DND-41 (cell line): ENCODE results near the gene NUDT6.

Experiments used
- ATAC-seq: fragments of 200-7000 bp; cut with Tn5 transposase; 3 replicates; pipeline ENCODE4 v1.9.1; 2021; ENCODE audit warnings: low read depth; ENCODE audit not compliant: insufficient read depth
- DNase-seq: peaks from one replicate; pipeline ENCODE4 v3.0.0-alpha.2; 2020
- H2AFZ ChIP-seq: 2 replicates; pipeline ENCODE4 v1.6.0; 2012; ENCODE audit warnings: low read depth, low read length
- H3K27ac ChIP-seq: 2 replicates; pipeline ENCODE4 v1.5.1; 2012; ENCODE audit warnings: low read length, inconsistent platforms
- H3K27me3 ChIP-seq: fragments of 200-600 bp; sonication (generic); 2 replicates; pipeline ENCODE4 v1.6.0; 2012; ENCODE audit warnings: low read length, mild to moderate bottlenecking, inconsistent platforms; ENCODE audit not compliant: insufficient read depth, poor library complexity
- H3K36me3 ChIP-seq: 2 replicates; pipeline ENCODE4 v1.5.1; 2012; ENCODE audit warnings: low read length, inconsistent platforms; ENCODE audit not compliant: insufficient read depth
- H3K4me1 ChIP-seq: 2 replicates; pipeline ENCODE4 v1.5.1; 2012; ENCODE audit warnings: mild to moderate bottlenecking, low read length; ENCODE audit not compliant: insufficient read depth
- H3K4me2 ChIP-seq: 2 replicates; pipeline ENCODE4 v1.6.0; 2012; ENCODE audit warnings: mild to moderate bottlenecking, moderate library complexity, low read length, inconsistent platforms; ENCODE audit not compliant: insufficient read depth
- H3K4me3 ChIP-seq, 2 experiments: fragments of 200-600 bp in 1 of 2; shearing (Covaris generic) in 1 of 2; 2 replicates each; pipeline ENCODE4 v1.5.1; 2012 to 2016; ENCODE audit warnings: inconsistent platforms in 2 of 2, low read length in 2 of 2, mild to moderate bottlenecking in 2 of 2, low read depth in 1 of 2, moderate library complexity in 1 of 2
- H3K79me2 ChIP-seq: 2 replicates; pipeline ENCODE4 v1.6.0; 2012; ENCODE audit warnings: low read length, inconsistent platforms; ENCODE audit not compliant: insufficient read depth
- H3K9ac ChIP-seq: 2 replicates; pipeline ENCODE4 v1.6.0; 2012; ENCODE audit warnings: low read depth, mild to moderate bottlenecking, inconsistent platforms, low read length, moderate library complexity
- H3K9me3 ChIP-seq: 2 replicates; pipeline ENCODE4 v1.5.1; 2012; ENCODE audit warnings: low read length, moderate library complexity, mild to moderate bottlenecking, inconsistent platforms; ENCODE audit not compliant: insufficient read depth, severe bottlenecking
- H4K20me1 ChIP-seq: 2 replicates; pipeline ENCODE4 v1.6.0; 2012; ENCODE audit warnings: low read length; ENCODE audit not compliant: insufficient read depth
- EZH2 ChIP-seq: IDR thresholded peaks from 3 replicates; pipeline ENCODE4 v1.6.1; 2012; ENCODE audit warnings: borderline replicate concordance, low read depth, mild to moderate bottlenecking, moderate library complexity, low read length, inconsistent platforms; ENCODE audit not compliant: severe bottlenecking
- TF ChIP-seq, protein P1 (sequence below): IDR thresholded peaks from 2 replicates; pipeline ENCODE4 v1.5.1; 2012; ENCODE audit warnings: borderline replicate concordance, low read length, moderate library complexity, mild to moderate bottlenecking; ENCODE audit not compliant: poor library complexity, severe bottlenecking; ENCODE audit errors: extremely low read depth

The NUDT6 gene

DNA sequence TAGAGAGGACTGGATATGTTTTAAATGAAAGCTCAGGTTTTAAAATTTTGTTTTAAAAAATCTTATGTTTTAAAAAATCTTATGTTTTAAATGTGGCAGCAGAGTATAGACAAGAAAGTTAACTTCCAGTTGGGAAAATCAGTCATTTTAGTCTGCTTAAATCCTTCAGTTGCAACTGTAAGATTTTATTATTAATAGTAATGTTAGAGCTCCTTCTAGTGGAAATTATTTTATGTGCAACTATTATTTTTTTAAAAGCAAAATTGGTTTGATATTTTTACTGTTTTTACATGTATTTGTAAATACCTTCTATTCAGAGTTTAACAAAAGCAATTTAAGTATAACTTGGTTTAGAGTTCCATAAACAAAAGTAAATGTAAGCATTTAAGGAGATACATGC is 8.5 kb upstream of the NUDT6 start:
- peaks cover 72% of the 10 kb centered on the region for H3K36me3 ChIP-seq
- no peaks in the 10 kb centered on the region for H3K27me3 ChIP-seq
- no peak overlapping the region for H3K27ac ChIP-seq
- peaks cover 9% of the 10 kb centered on the region for H3K4me1 ChIP-seq
- no peaks in the 10 kb centered on the region for H3K9me3 ChIP-seq
- no peak for ATAC-seq
- H4K20me1 ChIP-seq, result peaks cover 4% of the 10 kb centered on the region; the same call in 1 of the 2 replicates
- DNase-seq, result no peak
- no peak overlapping the region for H3K4me3 ChIP-seq
- H3K4me2 ChIP-seq, result no peak overlapping the region
- no peak overlapping the region for H2AFZ ChIP-seq
- peaks cover 14% of the 10 kb centered on the region for H3K79me2 ChIP-seq
- no peak overlapping the region for H3K9ac ChIP-seq
- TF ChIP-seq EZH2, result no peak
- TF ChIP-seq, protein P1, sequence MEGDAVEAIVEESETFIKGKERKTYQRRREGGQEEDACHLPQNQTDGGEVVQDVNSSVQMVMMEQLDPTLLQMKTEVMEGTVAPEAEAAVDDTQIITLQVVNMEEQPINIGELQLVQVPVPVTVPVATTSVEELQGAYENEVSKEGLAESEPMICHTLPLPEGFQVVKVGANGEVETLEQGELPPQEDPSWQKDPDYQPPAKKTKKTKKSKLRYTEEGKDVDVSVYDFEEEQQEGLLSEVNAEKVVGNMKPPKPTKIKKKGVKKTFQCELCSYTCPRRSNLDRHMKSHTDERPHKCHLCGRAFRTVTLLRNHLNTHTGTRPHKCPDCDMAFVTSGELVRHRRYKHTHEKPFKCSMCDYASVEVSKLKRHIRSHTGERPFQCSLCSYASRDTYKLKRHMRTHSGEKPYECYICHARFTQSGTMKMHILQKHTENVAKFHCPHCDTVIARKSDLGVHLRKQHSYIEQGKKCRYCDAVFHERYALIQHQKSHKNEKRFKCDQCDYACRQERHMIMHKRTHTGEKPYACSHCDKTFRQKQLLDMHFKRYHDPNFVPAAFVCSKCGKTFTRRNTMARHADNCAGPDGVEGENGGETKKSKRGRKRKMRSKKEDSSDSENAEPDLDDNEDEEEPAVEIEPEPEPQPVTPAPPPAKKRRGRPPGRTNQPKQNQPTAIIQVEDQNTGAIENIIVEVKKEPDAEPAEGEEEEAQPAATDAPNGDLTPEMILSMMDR, result peak; percentile 52

DNA sequence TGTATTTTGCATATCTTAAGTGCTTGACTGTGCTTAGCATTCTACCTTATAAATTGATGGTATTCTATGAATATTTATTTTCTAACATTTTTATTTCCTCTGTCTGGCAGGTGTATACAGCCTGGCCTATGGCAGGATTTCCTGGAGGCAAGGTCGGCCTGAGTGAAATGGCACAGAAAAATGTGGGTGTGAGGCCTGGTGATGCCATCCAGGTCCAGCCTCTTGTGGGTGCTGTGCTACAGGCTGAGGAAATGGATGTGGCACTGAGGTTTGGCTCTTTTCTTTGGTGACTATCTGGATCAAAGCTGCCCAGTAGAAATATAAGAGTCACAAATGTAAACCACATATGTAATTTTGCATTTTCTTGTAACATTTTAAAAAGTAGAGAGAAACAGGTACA is 6.5 kb upstream of the NUDT6 start:
- H3K4me2 ChIP-seq, result no peak overlapping the region
- H3K36me3 ChIP-seq, result peaks cover 58% of the 10 kb centered on the region
- H3K9ac ChIP-seq, result no peak overlapping the region
- H3K9me3 ChIP-seq, result no peaks in the 10 kb centered on the region
- TF ChIP-seq EZH2, result no peak
- TF ChIP-seq, protein P1, result no peak
- peaks cover 33% of the 10 kb centered on the region for H3K79me2 ChIP-seq
- DNase-seq (no peak), ATAC-seq (no peak)
- no peak overlapping the region for H2AFZ ChIP-seq
- no peak overlapping the region for H3K4me3 ChIP-seq
- peaks cover 9% of the 10 kb centered on the region; the same call in 1 of the 2 replicates for H4K20me1 ChIP-seq
- no peaks in the 10 kb centered on the region for H3K27me3 ChIP-seq
- no peak overlapping the region for H3K27ac ChIP-seq
- peaks cover 29% of the 10 kb centered on the region for H3K4me1 ChIP-seq

DNA sequence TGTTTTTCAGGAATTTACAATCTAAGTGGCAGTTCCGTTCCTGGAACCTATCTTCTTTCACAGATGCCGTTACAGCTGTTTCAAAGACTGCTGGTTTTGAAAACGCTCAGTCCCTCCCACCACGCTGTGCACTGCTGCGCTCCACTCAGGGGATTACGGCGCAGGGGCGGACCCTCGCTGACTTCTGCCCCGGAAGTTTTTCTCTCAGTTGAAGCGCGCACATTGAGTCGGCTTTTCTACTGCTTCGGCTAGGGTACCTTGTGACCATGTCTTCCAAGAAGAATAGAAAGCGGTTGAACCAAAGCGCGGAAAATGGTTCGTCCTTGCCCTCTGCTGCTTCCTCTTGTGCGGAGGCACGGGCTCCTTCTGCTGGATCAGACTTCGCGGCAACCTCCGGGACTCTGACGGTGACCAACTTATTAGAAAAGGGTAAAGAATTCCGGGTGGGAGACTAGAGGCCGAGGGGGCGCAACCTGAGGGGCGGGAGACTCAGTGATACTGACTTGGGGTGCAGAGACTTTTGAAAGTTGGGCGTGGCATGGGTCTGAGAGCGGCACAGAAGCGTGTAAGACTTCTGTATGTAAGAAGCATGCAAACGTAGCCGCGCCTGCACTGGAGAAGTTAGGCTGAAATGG is 597 bp upstream of the NUDT6 start:
- peak overlapping the region; percentile 82 for H3K27ac ChIP-seq
- H3K36me3 ChIP-seq, result peaks cover 11% of the 10 kb centered on the region
- peak; percentile 94 for ATAC-seq
- no peaks in the 10 kb centered on the region for H3K9me3 ChIP-seq
- H3K4me1 ChIP-seq, result peaks cover 43% of the 10 kb centered on the region
- peak overlapping the region; percentile 71 for H3K9ac ChIP-seq
- peak overlapping the region; percentile 93 for H2AFZ ChIP-seq
- DNase-seq, result peak; percentile 91
- peaks cover 54% of the 10 kb centered on the region for H3K79me2 ChIP-seq
- TF ChIP-seq, protein P1, result no peak
- TF ChIP-seq EZH2, result no peak
- H4K20me1 ChIP-seq, result peaks cover 9% of the 10 kb centered on the region; the same call in 1 of the 2 replicates
- no peaks in the 10 kb centered on the region for H3K27me3 ChIP-seq
- peak overlapping the region; percentile 72 for H3K4me2 ChIP-seq
- H3K4me3 ChIP-seq, result peak overlapping the region; percentile 60 to 80
